ENCODE results near the gene ZNF689.

GRCh38 chr16:30602616-30603277 is 7.4 kb downstream of the ZNF689 start:
- TF ChIP-seq CTCF (conservative IDR thresholded peaks at IDR 0.05 in 1 of 2, IDR thresholded peaks at IDR 0.05 in 1 of 2; ENCODE audit: extremely low read depth in 1 of 2, insufficient read depth in 1 of 2, low read depth in 1 of 2, low read length in 2 of 2), result no peak
- no peak for TF ChIP-seq EZH2 (IDR thresholded peaks at IDR 0.05; ENCODE audit: borderline replicate concordance, low read length)
